ENCODE results near the gene SCMH1.

- TF ChIP-seq STAT6 (CRISPR knock-in tag; conservative IDR thresholded peaks at IDR 0.05; ENCODE audit: low read depth) = no peak
- no peak for TF ChIP-seq ZNF138 (CRISPR knock-in tag; conservative IDR thresholded peaks at IDR 0.05)
- no peak for TF ChIP-seq NFYB (CRISPR knock-in tag; conservative IDR thresholded peaks at IDR 0.05; ENCODE audit: low read depth)
- no peak for TF ChIP-seq CTCF (IDR thresholded peaks at IDR 0.05)
- TF ChIP-seq ZNF425 (CRISPR knock-in tag; conservative IDR thresholded peaks at IDR 0.05) = no peak
Measured at GRCh38 chr1:40980453-40981121, 261.5 kb downstream of the SCMH1 start.
